NCI-H1436 treated with DMSO at 0.1 percent for 48 hours (cell line): ENCODE measurements around the gene PDCD2L.
A peak's percentile ranks its signal among the peaks of the same experiment; 100 is the strongest.
"Not testable (repeated sequence)": the region's sequence is repeated elsewhere in the genome, so short reads cannot be mapped to it uniquely, and the experiment has no call there.

Experiments
- DNase-seq: peaks from one replicate; lab custom pipeline; 2025; lab: John Stamatoyannopoulos, UW

Gene PDCD2L

GRCh38 chr19:34404109-34404909 lies at the start of gene PDCD2L:
TSS of gene PDCD2L (plus strand) at chr19:34404399. CDS start at chr19:34404431, 32 bp downstream.
- peak; percentile 75 for DNase-seq

- DNase-seq, result no peak
These were observed 49.0 kb upstream of the PDCD2L start for GRCh38 chr19:34355201-34355600.

GRCh38 chr19:34356875-34357274 lies 47.3 kb upstream of the PDCD2L start:
- no peak for DNase-seq

GRCh38 chr19:34357431-34357830 lies 46.8 kb upstream of the PDCD2L start:
- DNase-seq, result no peak

GRCh38 chr19:34359140-34359953 lies 44.9 kb upstream of the PDCD2L start:
- DNase-seq, result peak; percentile 81

GRCh38 chr19:34359954-34360315 lies 44.3 kb upstream of the PDCD2L start:
- DNase-seq, result no peak

- no peak for DNase-seq
These were observed 43.8 kb upstream of the PDCD2L start for GRCh38 chr19:34360354-34360909.

- no peak for DNase-seq
These were observed 41.5 kb upstream of the PDCD2L start for GRCh38 chr19:34362679-34363069.

GRCh38 chr19:34363094-34363493 lies 41.1 kb upstream of the PDCD2L start:
- peak; percentile 41 for DNase-seq

GRCh38 chr19:34363930-34364329 lies 40.3 kb upstream of the PDCD2L start:
- DNase-seq, result no peak

- no peak for DNase-seq
These were observed 39.8 kb upstream of the PDCD2L start for GRCh38 chr19:34364462-34364829.

- DNase-seq, result no peak
These were observed 39.3 kb upstream of the PDCD2L start, which contains the start of gene GPI for GRCh38 chr19:34364830-34365462. TSS of gene GPI (plus strand) at chr19:34365196. CDS start at chr19:34365267, 71 bp downstream.

GRCh38 chr19:34365463-34366401 lies 38.5 kb upstream of the PDCD2L start:
- no peak for DNase-seq

- no peak for DNase-seq
These were observed 37.2 kb upstream of the PDCD2L start for GRCh38 chr19:34366738-34367623.

GRCh38 chr19:34367624-34367957 lies 36.6 kb upstream of the PDCD2L start:
- DNase-seq, result no peak

GRCh38 chr19:34368338-34368737 lies 35.9 kb upstream of the PDCD2L start:
- no peak for DNase-seq

GRCh38 chr19:34369166-34369565 lies 35.0 kb upstream of the PDCD2L start:
- DNase-seq, result not testable (repeated sequence)

GRCh38 chr19:34370117-34370516 lies 34.1 kb upstream of the PDCD2L start:
- DNase-seq, result no peak

- DNase-seq, result no peak
These were observed 33.2 kb upstream of the PDCD2L start for GRCh38 chr19:34370983-34371382.

GRCh38 chr19:34373601-34374288 lies 30.5 kb upstream of the PDCD2L start:
- DNase-seq, result no peak
